DND-41 (cell line): ENCODE measurements around the gene ZFTA.

ENCODE experiments used
- ATAC-seq: fragments of 200-7000 bp; cut with Tn5 transposase; 3 replicates; pipeline ENCODE4 v1.9.1; 2021; ENCODE audit warnings: low read depth; ENCODE audit not compliant: insufficient read depth
- DNase-seq: peaks from one replicate; pipeline ENCODE4 v3.0.0-alpha.2; 2020
- H2AFZ ChIP-seq: 2 replicates; pipeline ENCODE4 v1.6.0; 2012; ENCODE audit warnings: low read depth, low read length
- H3K27ac ChIP-seq: 2 replicates; pipeline ENCODE4 v1.5.1; 2012; ENCODE audit warnings: low read length, inconsistent platforms
- H3K27me3 ChIP-seq: fragments of 200-600 bp; sonication (generic); 2 replicates; pipeline ENCODE4 v1.6.0; 2012; ENCODE audit warnings: low read length, mild to moderate bottlenecking, inconsistent platforms; ENCODE audit not compliant: insufficient read depth, poor library complexity
- H3K36me3 ChIP-seq: 2 replicates; pipeline ENCODE4 v1.5.1; 2012; ENCODE audit warnings: low read length, inconsistent platforms; ENCODE audit not compliant: insufficient read depth
- H3K4me1 ChIP-seq: 2 replicates; pipeline ENCODE4 v1.5.1; 2012; ENCODE audit warnings: mild to moderate bottlenecking, low read length; ENCODE audit not compliant: insufficient read depth
- H3K4me2 ChIP-seq: 2 replicates; pipeline ENCODE4 v1.6.0; 2012; ENCODE audit warnings: mild to moderate bottlenecking, moderate library complexity, low read length, inconsistent platforms; ENCODE audit not compliant: insufficient read depth
- H3K4me3 ChIP-seq, 2 experiments: fragments of 200-600 bp in 1 of 2; shearing (Covaris generic) in 1 of 2; 2 replicates each; pipeline ENCODE4 v1.5.1; 2012 to 2016; ENCODE audit warnings: inconsistent platforms in 2 of 2, low read length in 2 of 2, mild to moderate bottlenecking in 2 of 2, low read depth in 1 of 2, moderate library complexity in 1 of 2
- H3K79me2 ChIP-seq: 2 replicates; pipeline ENCODE4 v1.6.0; 2012; ENCODE audit warnings: low read length, inconsistent platforms; ENCODE audit not compliant: insufficient read depth
- H3K9ac ChIP-seq: 2 replicates; pipeline ENCODE4 v1.6.0; 2012; ENCODE audit warnings: low read depth, mild to moderate bottlenecking, inconsistent platforms, low read length, moderate library complexity
- H3K9me3 ChIP-seq: 2 replicates; pipeline ENCODE4 v1.5.1; 2012; ENCODE audit warnings: low read length, moderate library complexity, mild to moderate bottlenecking, inconsistent platforms; ENCODE audit not compliant: insufficient read depth, severe bottlenecking
- H4K20me1 ChIP-seq: 2 replicates; pipeline ENCODE4 v1.6.0; 2012; ENCODE audit warnings: low read length; ENCODE audit not compliant: insufficient read depth
- CTCF ChIP-seq: IDR thresholded peaks from 2 replicates; pipeline ENCODE4 v1.5.1; 2012; ENCODE audit warnings: borderline replicate concordance, low read length, moderate library complexity, mild to moderate bottlenecking; ENCODE audit not compliant: poor library complexity, severe bottlenecking; ENCODE audit errors: extremely low read depth
- EZH2 ChIP-seq: IDR thresholded peaks from 3 replicates; pipeline ENCODE4 v1.6.1; 2012; ENCODE audit warnings: borderline replicate concordance, low read depth, mild to moderate bottlenecking, moderate library complexity, low read length, inconsistent platforms; ENCODE audit not compliant: severe bottlenecking

Gene ZFTA

GRCh38 chr11:63767267-63767564 lies 1.4 kb downstream of the ZFTA start:
- Histone ChIP-seq H3K9me3 (no peaks in the 10 kb centered on the region), H4K20me1 (peaks cover 27% of the 10 kb centered on the region), H3K27ac (peak overlapping the region; percentile 57; the same call in 1 of the 2 replicates), H3K4me1 (peaks cover 40% of the 10 kb centered on the region), H3K4me2 (peak overlapping the region; percentile 82), H3K79me2 (peaks cover 18% of the 10 kb centered on the region), H3K36me3 (peaks cover 27% of the 10 kb centered on the region), H3K4me3 (peak overlapping the region; percentile 38 to 67; a peak in 3 of 4 replicates), H2AFZ (0 out of 2 replicates have a peak overlapping the region, but pooled peaks have one; percentile 91), H3K9ac (peak overlapping the region; percentile 71), H3K27me3 (peaks cover 29% of the 10 kb centered on the region)
- TF ChIP-seq CTCF (no peak), EZH2 (no peak)
- ATAC-seq (no peak), DNase-seq (no peak)

GRCh38 chr11:63766531-63767235 lies 1.9 kb downstream of the ZFTA start:
- Histone ChIP-seq H3K36me3 (peaks cover 27% of the 10 kb centered on the region), H3K27ac (no peak overlapping the region), H4K20me1 (peaks cover 27% of the 10 kb centered on the region), H3K79me2 (peaks cover 18% of the 10 kb centered on the region), H3K4me2 (peak overlapping the region; percentile 82), H2AFZ (no peak overlapping the region), H3K9ac (peak overlapping the region; percentile 71), H3K27me3 (peaks cover 24% of the 10 kb centered on the region), H3K4me1 (peaks cover 40% of the 10 kb centered on the region), H3K4me3 (peak overlapping the region in 1 of 2 experiments; percentile 67; a peak in 2 of 4 replicates), H3K9me3 (no peaks in the 10 kb centered on the region)
- TF ChIP-seq EZH2 (no peak), CTCF (no peak)
- ATAC-seq = no peak
- DNase-seq = no peak

- H3K4me2 ChIP-seq = no peak overlapping the region
- H3K27ac ChIP-seq = no peak overlapping the region
- no peak for ATAC-seq
- DNase-seq = no peak
- no peak overlapping the region; the same call in 1 of the 2 replicates for H3K9ac ChIP-seq
- no peak overlapping the region for H3K4me3 ChIP-seq
- peaks cover 18% of the 10 kb centered on the region for H3K79me2 ChIP-seq
- H2AFZ ChIP-seq = no peak overlapping the region
- no peak for TF ChIP-seq CTCF
- no peak for TF ChIP-seq EZH2
- H3K36me3 ChIP-seq = peaks cover 32% of the 10 kb centered on the region
- H4K20me1 ChIP-seq = peaks cover 29% of the 10 kb centered on the region
- H3K9me3 ChIP-seq = no peaks in the 10 kb centered on the region
- H3K27me3 ChIP-seq = peaks cover 18% of the 10 kb centered on the region
- H3K4me1 ChIP-seq = peaks cover 40% of the 10 kb centered on the region
Measured at GRCh38 chr11:63765688-63766241, 2.8 kb downstream of the ZFTA start.
